Measurements from ENCODE around the gene ZFP36L1. TPM values are rescaled to one million over a fixed set of nuclear protein-coding genes. Genes with fewer than 3 reads are reported as not detected.

Gene ZFP36L1
- total and polyA plus RNA-seq, 9 of the 15 experiments (the other 6 are each of a cell fraction or from before 2014, with no cell fraction given): 1.3 to 26.6 (median 3.7) TPM

GRCh38 chr14:68816183-68816942, 23.5 kb upstream of the ZFP36L1 start (continued):
- TF ChIP-seq VEZF1 (CRISPR knock-in tag; IDR thresholded peaks at IDR 0.05) (peak; percentile 54), L3MBTL2 (IDR thresholded peaks at IDR 0.05) (peak; percentile 98), U2AF1 (optimal IDR thresholded peaks at IDR 0.05; ENCODE audit: low read depth, low read length) (peak; percentile 88), ZNF41 (CRISPR knock-in tag; conservative IDR thresholded peaks at IDR 0.05) (peak; percentile 38), ZBTB8A (IDR thresholded peaks at IDR 0.05; ENCODE audit: partially characterized antibody) (no peak), EP300 (IDR thresholded peaks at IDR 0.05; ENCODE audit: low read length) (no peak), ZNF76 (CRISPR knock-in tag; IDR thresholded peaks at IDR 0.05; ENCODE audit: borderline replicate concordance) (peak; percentile 80; the same call in 1 of the 2 replicates), STAT6 (CRISPR knock-in tag; IDR thresholded peaks at IDR 0.05) (peak; percentile 14; the same call in 1 of the 2 replicates), ZNF224 (CRISPR knock-in tag; IDR thresholded peaks at IDR 0.05) (peak; percentile 67; the same call in 1 of the 2 replicates), FUS (optimal IDR thresholded peaks at IDR 0.05; ENCODE audit: low read depth, low read length) (no peak), NR2C2 (CRISPR knock-in tag; IDR thresholded peaks at IDR 0.05) (peak; percentile 57; the same call in 1 of the 2 replicates), NR2C2 (tag; IDR thresholded peaks at IDR 0.05) (peak; percentile 60), DEAF1 (CRISPR knock-in tag; IDR thresholded peaks at IDR 0.05) (peak; percentile 93)
- TF ChIP-seq, protein P1, sequence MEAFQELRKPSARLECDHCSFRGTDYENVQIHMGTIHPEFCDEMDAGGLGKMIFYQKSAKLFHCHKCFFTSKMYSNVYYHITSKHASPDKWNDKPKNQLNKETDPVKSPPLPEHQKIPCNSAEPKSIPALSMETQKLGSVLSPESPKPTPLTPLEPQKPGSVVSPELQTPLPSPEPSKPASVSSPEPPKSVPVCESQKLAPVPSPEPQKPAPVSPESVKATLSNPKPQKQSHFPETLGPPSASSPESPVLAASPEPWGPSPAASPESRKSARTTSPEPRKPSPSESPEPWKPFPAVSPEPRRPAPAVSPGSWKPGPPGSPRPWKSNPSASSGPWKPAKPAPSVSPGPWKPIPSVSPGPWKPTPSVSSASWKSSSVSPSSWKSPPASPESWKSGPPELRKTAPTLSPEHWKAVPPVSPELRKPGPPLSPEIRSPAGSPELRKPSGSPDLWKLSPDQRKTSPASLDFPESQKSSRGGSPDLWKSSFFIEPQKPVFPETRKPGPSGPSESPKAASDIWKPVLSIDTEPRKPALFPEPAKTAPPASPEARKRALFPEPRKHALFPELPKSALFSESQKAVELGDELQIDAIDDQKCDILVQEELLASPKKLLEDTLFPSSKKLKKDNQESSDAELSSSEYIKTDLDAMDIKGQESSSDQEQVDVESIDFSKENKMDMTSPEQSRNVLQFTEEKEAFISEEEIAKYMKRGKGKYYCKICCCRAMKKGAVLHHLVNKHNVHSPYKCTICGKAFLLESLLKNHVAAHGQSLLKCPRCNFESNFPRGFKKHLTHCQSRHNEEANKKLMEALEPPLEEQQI (IDR thresholded peaks at IDR 0.05): no peak
- TF ChIP-seq, protein P2, sequence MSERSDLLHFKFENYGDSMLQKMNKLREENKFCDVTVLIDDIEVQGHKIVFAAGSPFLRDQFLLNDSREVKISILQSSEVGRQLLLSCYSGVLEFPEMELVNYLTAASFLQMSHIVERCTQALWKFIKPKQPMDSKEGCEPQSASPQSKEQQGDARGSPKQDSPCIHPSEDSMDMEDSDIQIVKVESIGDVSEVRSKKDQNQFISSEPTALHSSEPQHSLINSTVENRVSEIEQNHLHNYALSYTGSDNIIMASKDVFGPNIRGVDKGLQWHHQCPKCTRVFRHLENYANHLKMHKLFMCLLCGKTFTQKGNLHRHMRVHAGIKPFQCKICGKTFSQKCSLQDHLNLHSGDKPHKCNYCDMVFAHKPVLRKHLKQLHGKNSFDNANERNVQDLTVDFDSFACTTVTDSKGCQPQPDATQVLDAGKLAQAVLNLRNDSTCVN (CRISPR knock-in tag; IDR thresholded peaks at IDR 0.05): no peak
